HepG2 (cell line): ENCODE results near the gene LIPE. TPM values are rescaled to one million over a fixed set of nuclear protein-coding genes. Genes with fewer than 3 reads are reported as not detected.

Source experiments
- AKAP8 ChIP-seq: sonication (generic); formaldehyde crosslinking; IDR thresholded peaks from 2 replicates; pipeline ENCODE4 v1.5.1; 2020; ENCODE audit warnings: mild to moderate bottlenecking, missing genetic modification reagents
- FOXK1 ChIP-seq: sonication (generic); formaldehyde crosslinking; IDR thresholded peaks from 2 replicates; pipeline ENCODE4 v1.4.0; 2020; ENCODE audit warnings: low read depth, missing genetic modification reagents, borderline replicate concordance
- THAP11 ChIP-seq: IDR thresholded peaks from 2 replicates; pipeline ENCODE4 v1.6.1; 2016; ENCODE audit warnings: missing biosample characterization, missing genetic modification reagents
- ZMYM2 ChIP-seq: sonication (generic); formaldehyde crosslinking; IDR thresholded peaks from 2 replicates; pipeline ENCODE4 v1.8.0; 2022; ENCODE audit warnings: mild to moderate bottlenecking, missing genetic modification reagents
- ZNF382 ChIP-seq: sonication (generic); formaldehyde crosslinking; IDR thresholded peaks from 2 replicates; pipeline ENCODE4 v1.5.0; 2020; ENCODE audit warnings: missing genetic modification reagents, mild to moderate bottlenecking, borderline replicate concordance
- ZNF816 ChIP-seq: sonication (generic); formaldehyde crosslinking; IDR thresholded peaks from 2 replicates; pipeline ENCODE4 v1.8.0; 2022; ENCODE audit warnings: missing genetic modification reagents, mild to moderate bottlenecking, borderline replicate concordance
- ZNF83 ChIP-seq: sonication (generic); formaldehyde crosslinking; IDR thresholded peaks from 2 replicates; pipeline ENCODE4 v1.4.0; 2020; ENCODE audit warnings: missing genetic modification reagents, mild to moderate bottlenecking, borderline replicate concordance
- ZSCAN30 ChIP-seq: sonication (generic); formaldehyde crosslinking; IDR thresholded peaks from 2 replicates; pipeline ENCODE4 v1.5.0; 2020; ENCODE audit warnings: mild to moderate bottlenecking, missing genetic modification reagents
- polyA plus RNA-seq, 8 experiments: library from polyadenylated mRNA; depleted of rRNA in 3 of 8; stranded (reverse) in 7 of 8; unstranded in 1 of 8; fragments of >200 nt; fragmentation: Illumina TruSeq in 4 of 8; extraction: Trizol in 4 of 8; gene quantifications; 2 replicates each; pipeline versions ENCODE4 v1.2.1 to v1.2.3, GENCODE V29; 2011 to 2016; ENCODE audit warnings: low read depth in 4 of 8, missing spikeins in 1 of 8, mixed read lengths in 1 of 8; ENCODE audit not compliant: insufficient read depth in 1 of 8
- total RNA-seq, 5 experiments: library from RNA; depleted of rRNA; stranded (reverse); fragments of >200 nt; fragmentation: Illumina TruSeq; extraction: Trizol; gene quantifications; 2 replicates each; pipeline ENCODE4 v1.2.3, GENCODE V29; 2016; ENCODE audit warnings: low read depth in 1 of 5
- TF ChIP-seq, protein P1 (sequence below): sonication (generic); formaldehyde crosslinking; IDR thresholded peaks from 2 replicates; pipeline ENCODE4 v1.5.1; 2020; ENCODE audit warnings: mild to moderate bottlenecking, missing genetic modification reagents, borderline replicate concordance
- TF ChIP-seq, protein P2 (sequence below): sonication (generic); formaldehyde crosslinking; IDR thresholded peaks from 2 replicates; pipeline ENCODE4 v1.4.0; 2020; ENCODE audit warnings: missing genetic modification reagents
- TF ChIP-seq, protein P3 (sequence below): sonication (generic); formaldehyde crosslinking; IDR thresholded peaks from 2 replicates; pipeline ENCODE4 v1.8.0; 2022; ENCODE audit warnings: mild to moderate bottlenecking, missing genetic modification reagents, moderate library complexity
- TF ChIP-seq, protein P4 (sequence below): sonication (generic); formaldehyde crosslinking; IDR thresholded peaks from 2 replicates; pipeline ENCODE4 v1.4.0; 2020; ENCODE audit warnings: missing genetic modification reagents, borderline replicate concordance
- TF ChIP-seq, protein P5 (sequence below): sonication (generic); formaldehyde crosslinking; IDR thresholded peaks from 2 replicates; pipeline ENCODE4 v1.4.0; 2020; ENCODE audit warnings: missing genetic modification reagents
- TF ChIP-seq, protein P6 (sequence below): sonication (generic); formaldehyde crosslinking; IDR thresholded peaks from 2 replicates; pipeline ENCODE4 v1.5.0; 2020; ENCODE audit warnings: missing genetic modification reagents

The LIPE gene
- total and polyA plus RNA-seq, 2 of the 13 experiments (the other 11 are each of a cell fraction or from before 2014, with no cell fraction given): not detected

DNA sequence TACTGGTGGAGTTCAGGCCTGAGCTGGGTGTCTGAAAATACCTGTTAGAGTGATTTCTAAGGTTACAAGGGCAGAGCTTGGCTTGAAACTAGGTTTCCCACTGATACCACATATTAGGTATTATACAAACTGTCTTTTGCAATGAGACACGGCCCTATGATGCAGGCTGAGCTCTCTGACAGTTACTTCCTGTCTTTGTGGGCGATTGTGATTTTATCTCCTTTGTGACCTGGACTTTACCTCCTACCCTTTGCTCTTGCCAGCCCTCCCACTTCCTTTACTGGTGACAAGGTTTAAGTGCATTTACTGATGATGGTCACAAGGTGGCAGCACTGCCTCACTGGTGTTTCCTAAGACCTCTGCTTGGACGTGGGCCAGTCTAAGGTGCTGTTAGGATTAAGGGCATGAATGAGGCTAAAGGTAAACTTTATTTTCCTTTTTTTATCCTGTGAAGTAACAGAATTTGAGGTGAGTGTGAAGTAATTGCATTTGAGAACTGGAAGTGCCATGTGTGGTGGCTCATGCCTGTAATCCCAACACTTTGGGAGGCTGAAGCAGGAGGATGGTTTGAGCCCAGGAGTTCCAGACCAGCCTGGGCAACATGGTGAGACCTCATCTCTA is 23.2 kb upstream of the LIPE start (continued):
- TF ChIP-seq, protein P1, sequence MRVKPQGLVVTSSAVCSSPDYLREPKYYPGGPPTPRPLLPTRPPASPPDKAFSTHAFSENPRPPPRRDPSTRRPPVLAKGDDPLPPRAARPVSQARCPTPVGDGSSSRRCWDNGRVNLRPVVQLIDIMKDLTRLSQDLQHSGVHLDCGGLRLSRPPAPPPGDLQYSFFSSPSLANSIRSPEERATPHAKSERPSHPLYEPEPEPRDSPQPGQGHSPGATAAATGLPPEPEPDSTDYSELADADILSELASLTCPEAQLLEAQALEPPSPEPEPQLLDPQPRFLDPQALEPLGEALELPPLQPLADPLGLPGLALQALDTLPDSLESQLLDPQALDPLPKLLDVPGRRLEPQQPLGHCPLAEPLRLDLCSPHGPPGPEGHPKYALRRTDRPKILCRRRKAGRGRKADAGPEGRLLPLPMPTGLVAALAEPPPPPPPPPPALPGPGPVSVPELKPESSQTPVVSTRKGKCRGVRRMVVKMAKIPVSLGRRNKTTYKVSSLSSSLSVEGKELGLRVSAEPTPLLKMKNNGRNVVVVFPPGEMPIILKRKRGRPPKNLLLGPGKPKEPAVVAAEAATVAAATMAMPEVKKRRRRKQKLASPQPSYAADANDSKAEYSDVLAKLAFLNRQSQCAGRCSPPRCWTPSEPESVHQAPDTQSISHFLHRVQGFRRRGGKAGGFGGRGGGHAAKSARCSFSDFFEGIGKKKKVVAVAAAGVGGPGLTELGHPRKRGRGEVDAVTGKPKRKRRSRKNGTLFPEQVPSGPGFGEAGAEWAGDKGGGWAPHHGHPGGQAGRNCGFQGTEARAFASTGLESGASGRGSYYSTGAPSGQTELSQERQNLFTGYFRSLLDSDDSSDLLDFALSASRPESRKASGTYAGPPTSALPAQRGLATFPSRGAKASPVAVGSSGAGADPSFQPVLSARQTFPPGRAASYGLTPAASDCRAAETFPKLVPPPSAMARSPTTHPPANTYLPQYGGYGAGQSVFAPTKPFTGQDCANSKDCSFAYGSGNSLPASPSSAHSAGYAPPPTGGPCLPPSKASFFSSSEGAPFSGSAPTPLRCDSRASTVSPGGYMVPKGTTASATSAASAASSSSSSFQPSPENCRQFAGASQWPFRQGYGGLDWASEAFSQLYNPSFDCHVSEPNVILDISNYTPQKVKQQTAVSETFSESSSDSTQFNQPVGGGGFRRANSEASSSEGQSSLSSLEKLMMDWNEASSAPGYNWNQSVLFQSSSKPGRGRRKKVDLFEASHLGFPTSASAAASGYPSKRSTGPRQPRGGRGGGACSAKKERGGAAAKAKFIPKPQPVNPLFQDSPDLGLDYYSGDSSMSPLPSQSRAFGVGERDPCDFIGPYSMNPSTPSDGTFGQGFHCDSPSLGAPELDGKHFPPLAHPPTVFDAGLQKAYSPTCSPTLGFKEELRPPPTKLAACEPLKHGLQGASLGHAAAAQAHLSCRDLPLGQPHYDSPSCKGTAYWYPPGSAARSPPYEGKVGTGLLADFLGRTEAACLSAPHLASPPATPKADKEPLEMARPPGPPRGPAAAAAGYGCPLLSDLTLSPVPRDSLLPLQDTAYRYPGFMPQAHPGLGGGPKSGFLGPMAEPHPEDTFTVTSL (CRISPR knock-in tag): peak; percentile 92
- TF ChIP-seq FOXK1 (CRISPR knock-in tag) (peak; percentile 54; the same call in 1 of the 2 replicates), ZSCAN30 (CRISPR knock-in tag) (no peak), ZNF816 (no peak), THAP11 (CRISPR knock-in tag) (peak; percentile 84), AKAP8 (CRISPR knock-in tag) (no peak; the same call in 1 of the 2 replicates), ZNF382 (CRISPR knock-in tag) (no peak), ZMYM2 (CRISPR knock-in tag) (peak; percentile 93), ZNF83 (CRISPR knock-in tag) (no peak)
- TF ChIP-seq, protein P2, sequence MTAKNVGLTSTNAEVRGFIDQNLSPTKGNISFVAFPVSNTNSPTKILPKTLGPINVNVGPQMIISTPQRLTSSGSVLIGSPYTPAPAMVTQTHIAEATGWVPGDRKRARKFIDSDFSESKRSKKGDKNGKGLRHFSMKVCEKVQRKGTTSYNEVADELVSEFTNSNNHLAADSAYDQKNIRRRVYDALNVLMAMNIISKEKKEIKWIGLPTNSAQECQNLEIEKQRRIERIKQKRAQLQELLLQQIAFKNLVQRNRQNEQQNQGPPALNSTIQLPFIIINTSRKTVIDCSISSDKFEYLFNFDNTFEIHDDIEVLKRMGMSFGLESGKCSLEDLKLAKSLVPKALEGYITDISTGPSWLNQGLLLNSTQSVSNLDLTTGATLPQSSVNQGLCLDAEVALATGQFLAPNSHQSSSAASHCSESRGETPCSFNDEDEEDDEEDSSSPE (CRISPR knock-in tag): peak; percentile 49; the same call in 1 of the 2 replicates
- TF ChIP-seq, protein P3, sequence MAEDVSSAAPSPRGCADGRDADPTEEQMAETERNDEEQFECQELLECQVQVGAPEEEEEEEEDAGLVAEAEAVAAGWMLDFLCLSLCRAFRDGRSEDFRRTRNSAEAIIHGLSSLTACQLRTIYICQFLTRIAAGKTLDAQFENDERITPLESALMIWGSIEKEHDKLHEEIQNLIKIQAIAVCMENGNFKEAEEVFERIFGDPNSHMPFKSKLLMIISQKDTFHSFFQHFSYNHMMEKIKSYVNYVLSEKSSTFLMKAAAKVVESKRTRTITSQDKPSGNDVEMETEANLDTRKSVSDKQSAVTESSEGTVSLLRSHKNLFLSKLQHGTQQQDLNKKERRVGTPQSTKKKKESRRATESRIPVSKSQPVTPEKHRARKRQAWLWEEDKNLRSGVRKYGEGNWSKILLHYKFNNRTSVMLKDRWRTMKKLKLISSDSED: no peak
- TF ChIP-seq, protein P4, sequence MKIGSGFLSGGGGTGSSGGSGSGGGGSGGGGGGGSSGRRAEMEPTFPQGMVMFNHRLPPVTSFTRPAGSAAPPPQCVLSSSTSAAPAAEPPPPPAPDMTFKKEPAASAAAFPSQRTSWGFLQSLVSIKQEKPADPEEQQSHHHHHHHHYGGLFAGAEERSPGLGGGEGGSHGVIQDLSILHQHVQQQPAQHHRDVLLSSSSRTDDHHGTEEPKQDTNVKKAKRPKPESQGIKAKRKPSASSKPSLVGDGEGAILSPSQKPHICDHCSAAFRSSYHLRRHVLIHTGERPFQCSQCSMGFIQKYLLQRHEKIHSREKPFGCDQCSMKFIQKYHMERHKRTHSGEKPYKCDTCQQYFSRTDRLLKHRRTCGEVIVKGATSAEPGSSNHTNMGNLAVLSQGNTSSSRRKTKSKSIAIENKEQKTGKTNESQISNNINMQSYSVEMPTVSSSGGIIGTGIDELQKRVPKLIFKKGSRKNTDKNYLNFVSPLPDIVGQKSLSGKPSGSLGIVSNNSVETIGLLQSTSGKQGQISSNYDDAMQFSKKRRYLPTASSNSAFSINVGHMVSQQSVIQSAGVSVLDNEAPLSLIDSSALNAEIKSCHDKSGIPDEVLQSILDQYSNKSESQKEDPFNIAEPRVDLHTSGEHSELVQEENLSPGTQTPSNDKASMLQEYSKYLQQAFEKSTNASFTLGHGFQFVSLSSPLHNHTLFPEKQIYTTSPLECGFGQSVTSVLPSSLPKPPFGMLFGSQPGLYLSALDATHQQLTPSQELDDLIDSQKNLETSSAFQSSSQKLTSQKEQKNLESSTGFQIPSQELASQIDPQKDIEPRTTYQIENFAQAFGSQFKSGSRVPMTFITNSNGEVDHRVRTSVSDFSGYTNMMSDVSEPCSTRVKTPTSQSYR (CRISPR knock-in tag): peak; percentile 50; the same call in 1 of the 2 replicates
- TF ChIP-seq, protein P5, sequence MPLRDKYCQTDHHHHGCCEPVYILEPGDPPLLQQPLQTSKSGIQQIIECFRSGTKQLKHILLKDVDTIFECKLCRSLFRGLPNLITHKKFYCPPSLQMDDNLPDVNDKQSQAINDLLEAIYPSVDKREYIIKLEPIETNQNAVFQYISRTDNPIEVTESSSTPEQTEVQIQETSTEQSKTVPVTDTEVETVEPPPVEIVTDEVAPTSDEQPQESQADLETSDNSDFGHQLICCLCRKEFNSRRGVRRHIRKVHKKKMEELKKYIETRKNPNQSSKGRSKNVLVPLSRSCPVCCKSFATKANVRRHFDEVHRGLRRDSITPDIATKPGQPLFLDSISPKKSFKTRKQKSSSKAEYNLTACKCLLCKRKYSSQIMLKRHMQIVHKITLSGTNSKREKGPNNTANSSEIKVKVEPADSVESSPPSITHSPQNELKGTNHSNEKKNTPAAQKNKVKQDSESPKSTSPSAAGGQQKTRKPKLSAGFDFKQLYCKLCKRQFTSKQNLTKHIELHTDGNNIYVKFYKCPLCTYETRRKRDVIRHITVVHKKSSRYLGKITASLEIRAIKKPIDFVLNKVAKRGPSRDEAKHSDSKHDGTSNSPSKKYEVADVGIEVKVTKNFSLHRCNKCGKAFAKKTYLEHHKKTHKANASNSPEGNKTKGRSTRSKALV (CRISPR knock-in tag): no peak
- TF ChIP-seq, protein P6, sequence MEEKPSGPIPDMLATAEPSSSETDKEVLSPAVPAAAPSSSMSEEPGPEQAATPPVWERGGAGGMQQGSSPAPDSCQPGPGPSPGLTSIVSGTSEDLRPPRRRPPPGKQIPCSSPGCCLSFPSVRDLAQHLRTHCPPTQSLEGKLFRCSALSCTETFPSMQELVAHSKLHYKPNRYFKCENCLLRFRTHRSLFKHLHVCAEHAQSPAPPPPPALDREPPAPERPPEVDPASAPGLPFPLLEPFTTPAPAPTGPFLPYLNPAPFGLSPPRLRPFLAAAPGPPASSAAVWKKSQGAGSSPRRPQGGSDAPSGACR (CRISPR knock-in tag): 0 out of 2 replicates have a peak, but pooled peaks have one; percentile 48
